Measurements from ENCODE around the gene ATP6V1G3.

ATP6V1G3 gene

DNA sequence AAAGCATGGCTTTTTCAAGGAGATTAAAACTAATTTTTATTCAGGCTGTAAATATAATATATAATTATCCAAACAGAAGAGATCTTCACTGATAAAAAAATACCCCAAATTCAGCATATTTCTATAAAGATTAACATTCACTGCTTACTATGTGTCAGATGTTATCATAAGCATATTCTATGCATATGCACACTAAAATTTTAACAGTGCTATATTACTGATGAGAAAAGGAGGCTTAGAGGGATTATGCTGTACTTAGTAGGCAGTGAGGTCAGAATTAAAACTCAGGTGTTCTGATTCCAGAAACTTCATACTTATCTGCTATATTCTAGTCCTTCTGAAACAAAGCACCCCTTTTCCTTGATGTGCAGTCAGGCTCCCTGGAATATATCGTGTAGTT, 33.8 kb upstream of the ATP6V1G3 start:
- no peak overlapping the region for H3K4me3 ChIP-seq (replicated peaks in 1 of 2; ENCODE audit: low read depth in 2 of 2, low read length in 2 of 2)
- TF ChIP-seq, protein P1, sequence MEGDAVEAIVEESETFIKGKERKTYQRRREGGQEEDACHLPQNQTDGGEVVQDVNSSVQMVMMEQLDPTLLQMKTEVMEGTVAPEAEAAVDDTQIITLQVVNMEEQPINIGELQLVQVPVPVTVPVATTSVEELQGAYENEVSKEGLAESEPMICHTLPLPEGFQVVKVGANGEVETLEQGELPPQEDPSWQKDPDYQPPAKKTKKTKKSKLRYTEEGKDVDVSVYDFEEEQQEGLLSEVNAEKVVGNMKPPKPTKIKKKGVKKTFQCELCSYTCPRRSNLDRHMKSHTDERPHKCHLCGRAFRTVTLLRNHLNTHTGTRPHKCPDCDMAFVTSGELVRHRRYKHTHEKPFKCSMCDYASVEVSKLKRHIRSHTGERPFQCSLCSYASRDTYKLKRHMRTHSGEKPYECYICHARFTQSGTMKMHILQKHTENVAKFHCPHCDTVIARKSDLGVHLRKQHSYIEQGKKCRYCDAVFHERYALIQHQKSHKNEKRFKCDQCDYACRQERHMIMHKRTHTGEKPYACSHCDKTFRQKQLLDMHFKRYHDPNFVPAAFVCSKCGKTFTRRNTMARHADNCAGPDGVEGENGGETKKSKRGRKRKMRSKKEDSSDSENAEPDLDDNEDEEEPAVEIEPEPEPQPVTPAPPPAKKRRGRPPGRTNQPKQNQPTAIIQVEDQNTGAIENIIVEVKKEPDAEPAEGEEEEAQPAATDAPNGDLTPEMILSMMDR (IDR thresholded peaks at IDR 0.05; ENCODE audit: low read depth, low read length), result no peak
- no peak for DNase-seq (ENCODE audit: low read depth in 2 of 2)

DNA sequence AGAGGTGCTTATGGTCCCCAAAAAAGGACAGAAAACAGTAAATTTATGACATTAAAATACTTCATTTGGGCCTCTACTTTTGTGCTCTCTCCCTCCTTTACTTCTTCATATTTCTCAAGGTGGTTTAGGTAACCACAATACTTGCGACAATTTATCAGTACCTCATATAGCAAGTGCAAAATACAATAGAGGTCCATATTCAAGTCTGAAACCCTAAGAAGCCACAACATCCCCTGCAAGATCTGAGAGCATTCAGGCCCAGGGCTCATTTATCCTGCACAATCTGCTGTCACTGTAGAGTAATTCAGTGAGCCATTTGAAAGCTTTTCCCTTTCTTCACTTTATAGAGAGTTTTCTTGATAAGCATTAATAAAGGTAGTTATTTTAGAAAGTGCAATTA, 24.2 kb upstream of the ATP6V1G3 start:
- TF ChIP-seq, protein P1 (IDR thresholded peaks at IDR 0.05; ENCODE audit: low read depth, low read length), result no peak
- no peak for DNase-seq (ENCODE audit: low read depth in 2 of 2)
- no peak overlapping the region for H3K4me3 ChIP-seq (replicated peaks in 1 of 2; ENCODE audit: low read depth in 2 of 2, low read length in 2 of 2)

DNA sequence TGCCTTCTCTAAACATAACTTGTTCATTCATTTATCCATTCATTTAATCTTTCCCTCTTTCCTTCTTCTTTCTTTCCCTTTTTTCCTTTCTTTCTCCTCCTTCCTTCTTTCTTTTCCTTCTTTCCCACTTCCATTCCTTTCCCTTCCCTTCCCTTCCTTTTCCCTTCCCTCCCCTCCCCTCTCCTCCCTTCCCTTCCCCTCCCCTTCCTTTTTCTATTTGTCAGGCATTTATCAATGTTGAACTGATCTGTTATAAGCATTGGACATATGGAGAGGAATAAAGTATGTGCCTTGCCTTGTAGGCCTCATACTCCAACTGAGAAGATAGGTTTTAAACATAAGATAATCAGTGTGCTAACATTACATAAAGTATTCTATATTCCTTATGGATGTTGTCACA, 23.7 kb upstream of the ATP6V1G3 start:
- H3K4me3 ChIP-seq (replicated peaks in 1 of 2; ENCODE audit: low read depth in 2 of 2, low read length in 2 of 2), result no peak overlapping the region
- no peak for DNase-seq (ENCODE audit: low read depth in 2 of 2)
- TF ChIP-seq, protein P1 (IDR thresholded peaks at IDR 0.05; ENCODE audit: low read depth, low read length), result no peak

DNA sequence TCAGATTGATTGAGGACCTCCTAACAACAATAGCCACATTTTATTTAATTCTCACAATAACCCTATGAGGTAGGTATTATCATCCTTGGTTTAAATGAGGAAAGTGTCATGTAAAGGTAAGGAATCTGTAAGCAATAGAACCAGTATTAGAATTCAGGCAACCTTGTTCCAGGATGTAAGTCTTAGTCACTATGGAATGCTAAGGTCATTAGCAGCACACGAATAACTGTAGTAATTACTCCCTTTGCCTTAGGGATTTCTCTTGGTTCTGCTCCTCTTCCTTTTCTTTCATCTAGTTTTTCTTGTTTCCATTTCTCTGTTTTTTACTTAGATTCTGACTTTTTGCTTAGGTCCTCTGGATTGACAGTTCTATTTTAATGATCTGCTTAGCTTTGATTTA, 23.1 kb upstream of the ATP6V1G3 start:
- TF ChIP-seq, protein P1 (IDR thresholded peaks at IDR 0.05; ENCODE audit: low read depth, low read length), result no peak
- peak in 1 of 2 donors; percentile 9 for DNase-seq (ENCODE audit: low read depth in 2 of 2)
- H3K4me3 ChIP-seq (replicated peaks in 1 of 2; ENCODE audit: low read depth in 2 of 2, low read length in 2 of 2), result no peak overlapping the region

DNA sequence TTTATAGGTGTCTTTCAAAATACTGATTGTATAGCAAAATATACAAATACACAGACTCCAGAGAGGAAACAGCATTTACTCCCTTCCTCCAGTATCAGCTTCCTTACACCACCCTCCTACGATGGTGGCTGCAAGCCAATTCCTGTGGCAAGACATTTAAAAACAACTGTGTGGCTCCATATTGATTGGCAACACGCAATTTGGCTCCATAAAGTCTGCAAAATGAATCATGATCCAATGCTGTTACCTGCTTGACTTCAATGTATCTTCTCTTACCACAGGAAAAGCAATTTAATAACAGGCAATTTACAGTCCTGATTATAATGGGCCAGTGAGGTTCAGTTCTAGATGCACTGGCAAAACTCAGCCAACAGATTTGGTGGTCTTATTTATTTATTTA, 19.7 kb upstream of the ATP6V1G3 start:
- H3K4me3 ChIP-seq (replicated peaks in 1 of 2; ENCODE audit: low read depth in 2 of 2, low read length in 2 of 2), result no peak overlapping the region
- peak; percentile 28 to 70 for DNase-seq (ENCODE audit: low read depth in 2 of 2)
- TF ChIP-seq, protein P1 (IDR thresholded peaks at IDR 0.05; ENCODE audit: low read depth, low read length), result no peak

DNA sequence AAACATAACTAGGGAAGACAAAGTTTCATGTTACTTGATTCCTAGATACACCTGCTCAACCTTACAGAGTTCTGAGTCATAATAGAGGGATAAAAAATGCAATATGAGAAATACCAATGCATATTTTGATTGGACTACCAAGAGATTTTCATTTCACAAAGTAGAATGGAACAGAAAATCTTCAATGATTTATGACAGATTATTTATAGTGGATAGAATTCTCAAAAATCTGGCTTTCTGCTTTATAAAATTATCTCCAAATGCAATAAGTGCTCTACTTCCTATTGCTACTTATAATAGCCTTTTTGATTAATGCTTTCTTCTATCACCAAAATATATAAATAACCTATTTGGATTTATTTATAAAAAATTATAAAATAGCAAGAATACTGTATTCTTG, 18.9 kb upstream of the ATP6V1G3 start:
- TF ChIP-seq, protein P1 (IDR thresholded peaks at IDR 0.05; ENCODE audit: low read depth, low read length), result no peak
- no peak for DNase-seq (ENCODE audit: low read depth in 2 of 2)
- H3K4me3 ChIP-seq (replicated peaks in 1 of 2; ENCODE audit: low read depth in 2 of 2, low read length in 2 of 2), result no peak overlapping the region

DNA sequence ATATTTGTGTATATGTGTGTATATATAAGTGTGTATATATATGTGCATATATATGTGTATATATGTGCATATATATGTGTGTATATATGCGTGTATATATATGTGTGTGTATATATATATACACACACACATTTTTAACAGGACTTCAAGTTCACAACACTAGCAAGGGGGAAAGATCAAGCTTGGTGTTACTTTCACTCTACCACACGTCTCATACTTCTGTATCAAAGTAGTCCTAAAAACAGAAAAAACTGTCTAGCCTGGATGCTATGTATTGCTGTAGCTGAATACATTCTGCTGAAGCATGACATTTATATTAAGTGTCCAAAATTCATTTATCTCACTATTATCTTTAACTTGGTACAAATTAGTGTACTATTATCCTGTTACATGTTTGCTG, 17.9 kb upstream of the ATP6V1G3 start:
- no peak for DNase-seq (ENCODE audit: low read depth in 2 of 2)
- no peak overlapping the region for H3K4me3 ChIP-seq (replicated peaks in 1 of 2; ENCODE audit: low read depth in 2 of 2, low read length in 2 of 2)
- TF ChIP-seq, protein P1 (IDR thresholded peaks at IDR 0.05; ENCODE audit: low read depth, low read length), result no peak

Measured in cardiac fibroblast (primary cell).